ENCODE measurements around the gene CLDN1.

The CLDN1 gene

GRCh38 chr3:190346541-190346940, 24.3 kb upstream of the CLDN1 start:
- no peak for TF ChIP-seq CTCF (conservative IDR thresholded peaks at IDR 0.05; ENCODE audit: low read depth, low read length)
- H3K4me3 ChIP-seq (ENCODE audit: low read depth, low read length): no peak overlapping the region
- DNase-seq (ENCODE audit: low read depth): no peak

GRCh38 chr3:190345878-190346277, 23.6 kb upstream of the CLDN1 start:
- TF ChIP-seq CTCF (conservative IDR thresholded peaks at IDR 0.05; ENCODE audit: low read depth, low read length): no peak
- no peak overlapping the region for H3K4me3 ChIP-seq (ENCODE audit: low read depth, low read length)
- no peak for DNase-seq (ENCODE audit: low read depth)

- peak; percentile 96 for DNase-seq (ENCODE audit: low read depth)
- no peak for TF ChIP-seq CTCF (conservative IDR thresholded peaks at IDR 0.05; ENCODE audit: low read depth, low read length)
- peak overlapping the region; percentile 2 for H3K4me3 ChIP-seq (ENCODE audit: low read depth, low read length)
Observed at GRCh38 chr3:190345027-190345821, 23.0 kb upstream of the CLDN1 start.

- TF ChIP-seq CTCF (conservative IDR thresholded peaks at IDR 0.05; ENCODE audit: low read depth, low read length): no peak
- DNase-seq (ENCODE audit: low read depth): peak; percentile 32
- H3K4me3 ChIP-seq (ENCODE audit: low read depth, low read length): no peak overlapping the region
Observed at GRCh38 chr3:190340071-190340470, 17.8 kb upstream of the CLDN1 start.

- peak; percentile 53 for DNase-seq (ENCODE audit: low read depth)
- TF ChIP-seq CTCF (conservative IDR thresholded peaks at IDR 0.05; ENCODE audit: low read depth, low read length): peak; percentile 38
- no peak overlapping the region for H3K4me3 ChIP-seq (ENCODE audit: low read depth, low read length)
Observed at GRCh38 chr3:190339130-190339529, 16.9 kb upstream of the CLDN1 start.

GRCh38 chr3:190338717-190339116, 16.5 kb upstream of the CLDN1 start:
- H3K4me3 ChIP-seq (ENCODE audit: low read depth, low read length): no peak overlapping the region
- no peak for DNase-seq (ENCODE audit: low read depth)
- no peak for TF ChIP-seq CTCF (conservative IDR thresholded peaks at IDR 0.05; ENCODE audit: low read depth, low read length)

GRCh38 chr3:190337301-190337700, 15.1 kb upstream of the CLDN1 start:
- H3K4me3 ChIP-seq (ENCODE audit: low read depth, low read length): no peak overlapping the region
- TF ChIP-seq CTCF (conservative IDR thresholded peaks at IDR 0.05; ENCODE audit: low read depth, low read length): no peak
- no peak for DNase-seq (ENCODE audit: low read depth)

Measured in choroid plexus epithelial cell (primary cell).